GM12878 (cell line): ENCODE measurements around the gene P2RX7. TPM values are rescaled to one million over a fixed set of nuclear protein-coding genes. Genes with fewer than 3 reads are reported as not detected.

ENCODE experiments used
- ATAC-seq: fragments of 200-7000 bp; cut with Tn5 transposase; 3 replicates; pipeline ENCODE4 v1.9.1; 2020; ENCODE audit warnings: mild to moderate bottlenecking, moderate library complexity
- BruUV-seq: library from RNA; stranded (reverse); fragments of 400-500 nt; replicated peaks from 2 replicates; lab custom pipeline; 2021; lab: Mats Ljungman, UMichigan
- CTCF ChIA-PET: fragments of 300-600 bp; sonication (Branson Sonifier 250); formaldehyde crosslinking; extraction: SDS; loops from one replicate; lab custom pipeline; 2021; ENCODE audit warnings: inconsistent platforms; lab: Yijun Ruan, JAX
- POLR2A ChIA-PET: fragments of 350-600 bp; formaldehyde crosslinking; extraction: SDS; loops from one replicate; lab custom pipeline; 2021; ENCODE audit warnings: inconsistent platforms; lab: Charles Lee
- RAD21 ChIA-PET: fragments of 300-600 bp; sonication (Branson Sonifier 250); formaldehyde crosslinking; loops from one replicate; lab custom pipeline; 2023; ENCODE audit warnings: antibody characterized with exemption; ENCODE audit not compliant: unreplicated experiment; lab: Charles Lee
- SMC1A ChIA-PET: fragments of 300-600 bp; sonication (Branson Sonifier 250); formaldehyde crosslinking; loops from one replicate; lab custom pipeline; 2023; ENCODE audit not compliant: unreplicated experiment, uncharacterized antibody; lab: Charles Lee
- DNase-seq: peaks from one replicate; pipeline ENCODE4 v3.0.0-alpha.2; 2011; ENCODE audit warnings: low read depth, low spot score
- FAIRE-seq: peaks from 3 replicates; lab custom pipeline; 2011; peaks lifted over from hg19 to GRCh38; lab: Jason Lieb, UNC
- H2AFZ ChIP-seq: 2 replicates; pipeline ENCODE4 v1.6.0; 2011; ENCODE audit warnings: low read depth, low read length, control low read depth; ENCODE audit not compliant: control insufficient read depth
- H3K27ac ChIP-seq: 2 replicates; pipeline ENCODE4 v1.5.1; 2011; ENCODE audit warnings: control low read depth; ENCODE audit not compliant: control insufficient read depth, insufficient read depth
- H3K27me3 ChIP-seq, 2 experiments: replicated peaks in 1 of 2; 2 replicates each; pipeline versions ENCODE4 v1.6.0 to v1.6.1; 2011; ENCODE audit warnings: low read length in 1 of 2; ENCODE audit not compliant: control insufficient read depth in 2 of 2, insufficient read depth in 2 of 2
- H3K36me3 ChIP-seq, 2 experiments: 2 replicates each; pipeline ENCODE4 v1.5.1; 2011; ENCODE audit warnings: low read length in 1 of 2; ENCODE audit not compliant: control insufficient read depth in 2 of 2, insufficient read depth in 2 of 2
- H3K4me1 ChIP-seq: 2 replicates; pipeline ENCODE4 v1.6.1; 2011; ENCODE audit warnings: mild to moderate bottlenecking, low read length, moderate library complexity, mixed read lengths; ENCODE audit not compliant: control insufficient read depth, insufficient read depth
- H3K4me2 ChIP-seq: 2 replicates; pipeline ENCODE4 v1.6.0; 2011; ENCODE audit warnings: control low read depth; ENCODE audit not compliant: control insufficient read depth, insufficient read depth
- H3K4me3 ChIP-seq: fragments of 200-600 bp; sonication (generic); 2 replicates; pipeline ENCODE4 v1.5.1; 2016
- H3K79me2 ChIP-seq: 2 replicates; pipeline ENCODE4 v1.6.0; 2011; ENCODE audit warnings: low read length; ENCODE audit not compliant: control insufficient read depth, insufficient read depth
- H3K9ac ChIP-seq: 2 replicates; pipeline ENCODE4 v1.8.0; 2011; ENCODE audit warnings: low read length, control low read depth, mixed read lengths; ENCODE audit not compliant: control insufficient read depth, insufficient read depth
- H3K9me3 ChIP-seq: replicated peaks from 3 replicates; pipeline ENCODE4 v1.5.1; 2011; ENCODE audit warnings: mild to moderate bottlenecking, low read length; ENCODE audit not compliant: control insufficient read depth, insufficient read depth
- H4K20me1 ChIP-seq: 2 replicates; pipeline ENCODE4 v1.6.0; 2011; ENCODE audit not compliant: control insufficient read depth, insufficient read depth
- EGR1 ChIP-seq, 2 experiments: IDR thresholded peaks; 1 replicate in 1 of 2; 2 replicates in 1 of 2; pipeline ENCODE4 v1.6.1; 2011 to 2012; ENCODE audit warnings: low read depth in 2 of 2, low read length in 2 of 2, borderline replicate concordance in 1 of 2, mild to moderate bottlenecking in 1 of 2, moderate library complexity in 1 of 2
- HDGF ChIP-seq: fragments of 450-650 bp; IDR thresholded peaks from 2 replicates; pipeline ENCODE4 v1.6.1; 2016; ENCODE audit warnings: antibody characterized with exemption
- JUNB ChIP-seq: IDR thresholded peaks from 2 replicates; pipeline ENCODE4 v1.6.1; 2016; ENCODE audit warnings: antibody characterized with exemption, mild to moderate bottlenecking
- TCF7 ChIP-seq: IDR thresholded peaks from 2 replicates; pipeline ENCODE4 v1.6.1; 2014; ENCODE audit warnings: antibody characterized with exemption, borderline replicate concordance
- WGBS: methylation state at CpG from one replicate; pipeline ENCODE4 v1.1.6; 2016; ENCODE audit warnings: low lambda C conversion rate; ENCODE audit not compliant: insufficient replicate concordance, insufficient coverage; ENCODE audit errors: missing lambda C conversion rate; 5-methylcytosine and 5-hydroxymethylcytosine counted together
- in situ Hi-C: fragments of 300-500 bp; cut with MboI; formaldehyde crosslinking; loops from 9 replicates; pipeline ENCODE4 v1.14.3; 2018; ENCODE audit warnings: mixed read lengths
- intact Hi-C: fragments of 100-400 bp; cut with micrococcal nuclease; formaldehyde crosslinking; loops from one replicate; pipeline ENCODE4 v1.14.2; 2022; ENCODE audit not compliant: unreplicated experiment
- polyA plus RNA-seq, 11 experiments: library from polyadenylated mRNA; depleted of rRNA in 4 of 11; unstranded in 6 of 11; stranded (reverse) in 5 of 11; fragments of >200 nt; fragmentation: Nextera tagmentation in 4 of 11; fragmentation: Illumina TruSeq in 1 of 11; extraction: Ambion mirVana in 4 of 11; extraction: Trizol in 1 of 11; gene quantifications; 1 replicate in 1 of 11; 2 replicates in 10 of 11; pipeline versions ENCODE4 v1.2.1 to v1.2.3, GENCODE V29; 2011 to 2016; ENCODE audit warnings: inconsistent platforms in 2 of 11, missing spikeins in 2 of 11, low read depth in 1 of 11
- small RNA-seq: library from RNA; depleted of rRNA; stranded (forward); fragments of <200 nt; gene quantifications from one replicate; pipeline ENCODE3, GENCODE V24; 2014
- total RNA-seq, 4 experiments: library from RNA; depleted of rRNA in 3 of 4; stranded (reverse); fragments of >200 nt in 3 of 4; fragmentation: Illumina TruSeq in 1 of 4; extraction: Trizol in 1 of 4; gene quantifications; 2 replicates each; pipeline versions ENCODE4 v1.2.1 to v1.2.3, GENCODE V29; 2013 to 2021
- TF ChIP-seq, protein P1 (sequence below): fragments of 450-650 bp; IDR thresholded peaks from 2 replicates; pipeline ENCODE4 v1.6.1; 2016; ENCODE audit warnings: mild to moderate bottlenecking

The P2RX7 gene
- total and polyA plus RNA-seq, 10 of the 15 experiments (the other 5 are each of a cell fraction or from before 2014, with no cell fraction given), result 0.74 to 2.6 (median 1.5) TPM

DNA sequence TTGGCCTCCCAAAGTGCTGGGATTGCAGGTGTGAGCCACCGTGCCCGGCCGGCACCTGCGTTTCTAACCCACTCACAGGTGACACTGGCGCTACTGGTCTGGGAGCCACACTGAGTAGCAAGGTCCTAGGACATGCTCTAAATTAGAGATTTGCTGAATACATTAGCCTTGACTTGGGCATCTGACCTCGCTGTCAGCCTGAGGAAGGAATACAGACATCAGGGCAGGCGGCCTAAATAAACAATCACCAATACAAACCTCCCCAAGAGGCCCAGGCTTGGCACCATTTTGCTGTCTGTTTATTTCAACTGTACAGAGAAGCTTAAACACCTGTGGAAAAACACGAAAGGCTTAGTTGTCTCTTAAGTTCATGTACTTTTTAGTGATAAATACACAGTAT is 104.7 kb downstream of the P2RX7 start:
- in situ Hi-C loops, result no loop called here
- ChIA-PET POLR2A (no interaction called here), SMC1A (interaction anchor here (1.2 kb wide), 1 partner anchor 176 kb away, joined by 4 read pairs; no protein-coding TSS in a partner anchor)
- no peak overlapping the region for H3K27ac ChIP-seq
- H2AFZ ChIP-seq, result no peak overlapping the region
- no peak for DNase-seq
- no peaks in the 10 kb centered on the region for H3K27me3 ChIP-seq
- H3K9me3 ChIP-seq, result no peaks in the 10 kb centered on the region
- no peaks in the 10 kb centered on the region for H4K20me1 ChIP-seq
- H3K79me2 ChIP-seq, result no peaks in the 10 kb centered on the region
- H3K9ac ChIP-seq, result no peak overlapping the region
- no peak overlapping the region for H3K4me3 ChIP-seq
- H3K4me2 ChIP-seq, result no peak overlapping the region
- peaks cover 3 to 6% of the 10 kb centered on the region in 2 experiments; a peak in 3 of 4 replicates for H3K36me3 ChIP-seq
- no peak for ATAC-seq
- 85% methylated on average over 8 of the region's 8 CpGs for whole genome bisulfite sequencing
- TF ChIP-seq HDGF (no peak), TCF7 (no peak), EGR1 (IDR thresholded peaks at IDR 0.05; ENCODE audit: borderline replicate concordance in 1 of 2, low read depth in 2 of 2, low read length in 2 of 2) (no peak), JUNB (no peak)
- TF ChIP-seq, protein P1, sequence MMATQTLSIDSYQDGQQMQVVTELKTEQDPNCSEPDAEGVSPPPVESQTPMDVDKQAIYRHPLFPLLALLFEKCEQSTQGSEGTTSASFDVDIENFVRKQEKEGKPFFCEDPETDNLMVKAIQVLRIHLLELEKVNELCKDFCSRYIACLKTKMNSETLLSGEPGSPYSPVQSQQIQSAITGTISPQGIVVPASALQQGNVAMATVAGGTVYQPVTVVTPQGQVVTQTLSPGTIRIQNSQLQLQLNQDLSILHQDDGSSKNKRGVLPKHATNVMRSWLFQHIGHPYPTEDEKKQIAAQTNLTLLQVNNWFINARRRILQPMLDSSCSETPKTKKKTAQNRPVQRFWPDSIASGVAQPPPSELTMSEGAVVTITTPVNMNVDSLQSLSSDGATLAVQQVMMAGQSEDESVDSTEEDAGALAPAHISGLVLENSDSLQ, result no peak
- TF ChIP-seq, all 136 proteins: peak for 0
- no TSS peak for BruUV-seq
- no peak for FAIRE-seq
- H3K4me1 ChIP-seq, result peaks cover 14% of the 10 kb centered on the region
- RAD21 ChIA-PET, result no interaction called here
- intact Hi-C loops, result no loop called here
- CTCF ChIA-PET, result interaction anchor here (0.7 to 1.5 kb wide), 2 partner anchors 10 to 78 kb away, joined by 4 read pairs; no protein-coding TSS in a partner anchor

Small RNA genes within 50 kb of the gene (small RNA-seq; reads per million reads assigned to genes)
- gene AC079602.1 (not detected), gene RF00156 (not detected), gene Z98941.1 (not detected)

Other genes starting within 250 kb of the P2RX7 start
- gene SPPL3, start 228.5 kb upstream of the P2RX7 start, total RNA-seq (2014; rRNA removed), result 6.8 and 6.9 TPM in 2 replicates
- 8.3 and 10.1 TPM in 2 replicates for gene SPPL3, start 228.5 kb upstream of the P2RX7 start, total RNA-seq (2014; rRNA removed; fragmentation: Illumina TruSeq; extraction: Trizol)
- gene SPPL3, start 228.5 kb upstream of the P2RX7 start, total RNA-seq (2021), result 33.0 and 38.2 TPM in 2 replicates
- gene SPPL3, start 228.5 kb upstream of the P2RX7 start, polyA plus RNA-seq (2011; rRNA removed), result 20.3 and 20.4 TPM in 2 replicates
- 45.5 and 48.7 TPM in 2 replicates for gene SPPL3, start 228.5 kb upstream of the P2RX7 start, polyA plus RNA-seq (2014; fragmentation: Illumina TruSeq; extraction: Trizol)
- gene SPPL3, start 228.5 kb upstream of the P2RX7 start, polyA plus RNA-seq (2014; fragmentation: Nextera tagmentation; extraction: Ambion mirVana), result 1 to 10 TPM; 5.7 to 8.3 TPM
- 11.7 and 15.2 TPM in 2 replicates for gene SPPL3, start 228.5 kb upstream of the P2RX7 start, polyA plus RNA-seq (2014; rRNA removed)
- 10 to 100 TPM in 1 of 2 experiments, 1 to 10 TPM in 1; 4.3 to 18.3 TPM for gene SPPL3, start 228.5 kb upstream of the P2RX7 start, polyA plus RNA-seq (2016; fragmentation: Nextera tagmentation; extraction: Ambion mirVana)
- gene HNF1A, start 154.3 kb upstream of the P2RX7 start, total RNA-seq (2014; rRNA removed), result not detected in 2 replicates
- not detected in 2 replicates for gene HNF1A, start 154.3 kb upstream of the P2RX7 start, total RNA-seq (2014; rRNA removed; fragmentation: Illumina TruSeq; extraction: Trizol)
- 0.10 TPM in 1 of 2 replicates, not detected in the other for gene HNF1A, start 154.3 kb upstream of the P2RX7 start, total RNA-seq (2021)
- gene HNF1A, start 154.3 kb upstream of the P2RX7 start, polyA plus RNA-seq (2011; rRNA removed), result not detected in 2 replicates
- not detected in 2 replicates for gene HNF1A, start 154.3 kb upstream of the P2RX7 start, polyA plus RNA-seq (2014; fragmentation: Illumina TruSeq; extraction: Trizol)
- gene HNF1A, start 154.3 kb upstream of the P2RX7 start, polyA plus RNA-seq (2014; fragmentation: Nextera tagmentation; extraction: Ambion mirVana), result not detected
- not detected in 2 replicates for gene HNF1A, start 154.3 kb upstream of the P2RX7 start, polyA plus RNA-seq (2014; rRNA removed)
- gene HNF1A, start 154.3 kb upstream of the P2RX7 start, polyA plus RNA-seq (2016; fragmentation: Nextera tagmentation; extraction: Ambion mirVana), result not detected
- 20.2 and 20.9 TPM in 2 replicates for gene C12orf43, start 116.4 kb upstream of the P2RX7 start, total RNA-seq (2014; rRNA removed)
- gene C12orf43, start 116.4 kb upstream of the P2RX7 start, total RNA-seq (2014; rRNA removed; fragmentation: Illumina TruSeq; extraction: Trizol), result 14.9 and 15.2 TPM in 2 replicates
- 21.8 and 24.9 TPM in 2 replicates for gene C12orf43, start 116.4 kb upstream of the P2RX7 start, total RNA-seq (2021)
- 10.0 and 14.0 TPM in 2 replicates for gene C12orf43, start 116.4 kb upstream of the P2RX7 start, polyA plus RNA-seq (2011; rRNA removed)
- 15.2 and 22.4 TPM in 2 replicates for gene C12orf43, start 116.4 kb upstream of the P2RX7 start, polyA plus RNA-seq (2014; fragmentation: Illumina TruSeq; extraction: Trizol)
- gene C12orf43, start 116.4 kb upstream of the P2RX7 start, polyA plus RNA-seq (2014; fragmentation: Nextera tagmentation; extraction: Ambion mirVana), result 10 to 100 TPM in 1 of 2 experiments, 1 to 10 TPM in 1; 7.5 to 10.2 TPM
- gene C12orf43, start 116.4 kb upstream of the P2RX7 start, polyA plus RNA-seq (2014; rRNA removed), result 22.6 and 24.6 TPM in 2 replicates
- gene C12orf43, start 116.4 kb upstream of the P2RX7 start, polyA plus RNA-seq (2016; fragmentation: Nextera tagmentation; extraction: Ambion mirVana), result 10 to 100 TPM; 30.3 to 30.8 TPM
- 4.4 and 4.6 TPM in 2 replicates for gene OASL, start 93.6 kb upstream of the P2RX7 start, total RNA-seq (2014; rRNA removed)
- 2.3 and 3.4 TPM in 2 replicates for gene OASL, start 93.6 kb upstream of the P2RX7 start, total RNA-seq (2014; rRNA removed; fragmentation: Illumina TruSeq; extraction: Trizol)
- gene OASL, start 93.6 kb upstream of the P2RX7 start, total RNA-seq (2021), result 2.6 and 3.9 TPM in 2 replicates
- 7.2 and 9.1 TPM in 2 replicates for gene OASL, start 93.6 kb upstream of the P2RX7 start, polyA plus RNA-seq (2011; rRNA removed)
- 2.1 and 2.9 TPM in 2 replicates for gene OASL, start 93.6 kb upstream of the P2RX7 start, polyA plus RNA-seq (2014; fragmentation: Illumina TruSeq; extraction: Trizol)
- 1 to 10 TPM; 2.5 to 2.7 TPM for gene OASL, start 93.6 kb upstream of the P2RX7 start, polyA plus RNA-seq (2014; fragmentation: Nextera tagmentation; extraction: Ambion mirVana)
- gene OASL, start 93.6 kb upstream of the P2RX7 start, polyA plus RNA-seq (2014; rRNA removed), result 2.0 and 2.8 TPM in 2 replicates
- gene OASL, start 93.6 kb upstream of the P2RX7 start, polyA plus RNA-seq (2016; fragmentation: Nextera tagmentation; extraction: Ambion mirVana), result 1 to 10 TPM; 2.6 to 2.7 TPM
- gene P2RX4, start 77.3 kb downstream of the P2RX7 start, total RNA-seq (2014; rRNA removed), result 25.3 and 28.0 TPM in 2 replicates
- gene P2RX4, start 77.3 kb downstream of the P2RX7 start, total RNA-seq (2014; rRNA removed; fragmentation: Illumina TruSeq; extraction: Trizol), result 15.3 and 17.3 TPM in 2 replicates
- gene P2RX4, start 77.3 kb downstream of the P2RX7 start, total RNA-seq (2021), result 17.0 and 18.6 TPM in 2 replicates
- gene P2RX4, start 77.3 kb downstream of the P2RX7 start, polyA plus RNA-seq (2011; rRNA removed), result 35.2 and 43.4 TPM in 2 replicates
- gene P2RX4, start 77.3 kb downstream of the P2RX7 start, polyA plus RNA-seq (2014; fragmentation: Illumina TruSeq; extraction: Trizol), result 10.4 and 16.2 TPM in 2 replicates
- gene P2RX4, start 77.3 kb downstream of the P2RX7 start, polyA plus RNA-seq (2014; fragmentation: Nextera tagmentation; extraction: Ambion mirVana), result 10 to 100 TPM in 1 of 2 experiments, 1 to 10 TPM in 1; 9.0 to 11.3 TPM
- gene P2RX4, start 77.3 kb downstream of the P2RX7 start, polyA plus RNA-seq (2014; rRNA removed), result 28.4 and 31.7 TPM in 2 replicates
- gene P2RX4, start 77.3 kb downstream of the P2RX7 start, polyA plus RNA-seq (2016; fragmentation: Nextera tagmentation; extraction: Ambion mirVana), result 10 to 100 TPM; 22.4 to 27.4 TPM
- gene CAMKK2, start 163.8 kb downstream of the P2RX7 start, total RNA-seq (2014; rRNA removed), result 25.0 and 28.5 TPM in 2 replicates
- gene CAMKK2, start 163.8 kb downstream of the P2RX7 start, total RNA-seq (2014; rRNA removed; fragmentation: Illumina TruSeq; extraction: Trizol), result 17.1 and 17.7 TPM in 2 replicates
- gene CAMKK2, start 163.8 kb downstream of the P2RX7 start, total RNA-seq (2021), result 37.7 and 38.3 TPM in 2 replicates
- gene CAMKK2, start 163.8 kb downstream of the P2RX7 start, polyA plus RNA-seq (2011; rRNA removed), result 34.8 and 40.6 TPM in 2 replicates
- 26.5 and 28.8 TPM in 2 replicates for gene CAMKK2, start 163.8 kb downstream of the P2RX7 start, polyA plus RNA-seq (2014; fragmentation: Illumina TruSeq; extraction: Trizol)
- 1 to 10 TPM; 5.2 to 5.3 TPM for gene CAMKK2, start 163.8 kb downstream of the P2RX7 start, polyA plus RNA-seq (2014; fragmentation: Nextera tagmentation; extraction: Ambion mirVana)
- 33.0 and 35.3 TPM in 2 replicates for gene CAMKK2, start 163.8 kb downstream of the P2RX7 start, polyA plus RNA-seq (2014; rRNA removed)
- gene CAMKK2, start 163.8 kb downstream of the P2RX7 start, polyA plus RNA-seq (2016; fragmentation: Nextera tagmentation; extraction: Ambion mirVana), result 10 to 100 TPM; 23.7 to 24.8 TPM
- 166 and 180 TPM in 2 replicates for gene ANAPC5, start 219.5 kb downstream of the P2RX7 start, total RNA-seq (2014; rRNA removed)
- gene ANAPC5, start 219.5 kb downstream of the P2RX7 start, total RNA-seq (2014; rRNA removed; fragmentation: Illumina TruSeq; extraction: Trizol), result 139 and 144 TPM in 2 replicates
- gene ANAPC5, start 219.5 kb downstream of the P2RX7 start, total RNA-seq (2021), result 114 and 132 TPM in 2 replicates
- gene ANAPC5, start 219.5 kb downstream of the P2RX7 start, polyA plus RNA-seq (2011; rRNA removed), result 205 and 226 TPM in 2 replicates
- gene ANAPC5, start 219.5 kb downstream of the P2RX7 start, polyA plus RNA-seq (2014; fragmentation: Illumina TruSeq; extraction: Trizol), result 167 and 199 TPM in 2 replicates
- gene ANAPC5, start 219.5 kb downstream of the P2RX7 start, polyA plus RNA-seq (2014; fragmentation: Nextera tagmentation; extraction: Ambion mirVana), result 100 to 1,000 TPM; 102 to 142 TPM
- gene ANAPC5, start 219.5 kb downstream of the P2RX7 start, polyA plus RNA-seq (2014; rRNA removed), result 165 TPM in 2 replicates
- 100 to 1,000 TPM; 219 to 227 TPM for gene ANAPC5, start 219.5 kb downstream of the P2RX7 start, polyA plus RNA-seq (2016; fragmentation: Nextera tagmentation; extraction: Ambion mirVana)